ENCODE results near the gene ZNF878.
"Not testable (repeated sequence)": the region's sequence is repeated elsewhere in the genome, so short reads cannot be mapped to it uniquely, and the experiment has no call there.

The ZNF878 gene

GRCh38 chr19:12052497-12053169 lies at the start of gene ZNF878:
Gene ZNF878, minus strand, starts transcription at chr19:12052961. Its CDS starts 160 bp downstream, at chr19:12052801.
- peak within 1 kb of the TSS; percentile 67 for H3K4me3 ChIP-seq (ENCODE audit: low read length)
- H3K36me3 ChIP-seq (ENCODE audit: control insufficient read depth, insufficient read depth, low read length): no peaks in the 10 kb centered on the region
- peak within 1 kb of the TSS; percentile 73 for H3K9ac ChIP-seq (ENCODE audit: low read length)
- peaks cover 6% of the 10 kb centered on the region for H3K4me1 ChIP-seq (ENCODE audit: control insufficient read depth, insufficient read depth, low read length)
- no peaks in the 10 kb centered on the region for H3K27me3 ChIP-seq (ENCODE audit: control insufficient read depth, insufficient read depth, low read length)
- no peaks in the 10 kb centered on the region for H3K9me3 ChIP-seq (ENCODE audit: control insufficient read depth, low read length)

GRCh38 chr19:12098040-12098439 lies 45.3 kb upstream of the ZNF878 start:
- H3K9ac ChIP-seq (ENCODE audit: low read length): no peak overlapping the region
- H3K27me3 ChIP-seq (ENCODE audit: control insufficient read depth, insufficient read depth, low read length): no peaks in the 10 kb centered on the region
- no peaks in the 10 kb centered on the region for H3K4me1 ChIP-seq (ENCODE audit: control insufficient read depth, insufficient read depth, low read length)
- no peak overlapping the region for H3K4me3 ChIP-seq (ENCODE audit: low read length)
- H3K9me3 ChIP-seq (ENCODE audit: control insufficient read depth, low read length): no peaks in the 10 kb centered on the region
- no peaks in the 10 kb centered on the region for H3K36me3 ChIP-seq (ENCODE audit: control insufficient read depth, insufficient read depth, low read length)

- H3K4me3 ChIP-seq (ENCODE audit: low read length): no peak overlapping the region
- no peaks in the 10 kb centered on the region for H3K36me3 ChIP-seq (ENCODE audit: control insufficient read depth, insufficient read depth, low read length)
- H3K4me1 ChIP-seq (ENCODE audit: control insufficient read depth, insufficient read depth, low read length): no peaks in the 10 kb centered on the region
- no peaks in the 10 kb centered on the region for H3K27me3 ChIP-seq (ENCODE audit: control insufficient read depth, insufficient read depth, low read length)
- H3K9me3 ChIP-seq (ENCODE audit: control insufficient read depth, low read length): no peaks in the 10 kb centered on the region
- H3K9ac ChIP-seq (ENCODE audit: low read length): no peak overlapping the region
These were observed 42.5 kb upstream of the ZNF878 start for GRCh38 chr19:12095111-12095790.

- H3K4me3 ChIP-seq (ENCODE audit: low read length): no peak overlapping the region
- H3K27me3 ChIP-seq (ENCODE audit: control insufficient read depth, insufficient read depth, low read length): no peaks in the 10 kb centered on the region
- H3K36me3 ChIP-seq (ENCODE audit: control insufficient read depth, insufficient read depth, low read length): no peaks in the 10 kb centered on the region
- no peaks in the 10 kb centered on the region for H3K9me3 ChIP-seq (ENCODE audit: control insufficient read depth, low read length)
- no peak overlapping the region for H3K9ac ChIP-seq (ENCODE audit: low read length)
- H3K4me1 ChIP-seq (ENCODE audit: control insufficient read depth, insufficient read depth, low read length): no peaks in the 10 kb centered on the region
These were observed 41.0 kb upstream of the ZNF878 start for GRCh38 chr19:12093777-12094176.

- Histone ChIP-seq H3K36me3 (ENCODE audit: control insufficient read depth, insufficient read depth, low read length) (no peaks in the 10 kb centered on the region), H3K4me1 (ENCODE audit: control insufficient read depth, insufficient read depth, low read length) (no peaks in the 10 kb centered on the region), H3K9me3 (ENCODE audit: control insufficient read depth, low read length) (no peaks in the 10 kb centered on the region), H3K4me3 (ENCODE audit: low read length) (no peak overlapping the region), H3K9ac (ENCODE audit: low read length) (peak overlapping the region; percentile 67), H3K27me3 (ENCODE audit: control insufficient read depth, insufficient read depth, low read length) (no peaks in the 10 kb centered on the region)
These were observed 40.2 kb upstream of the ZNF878 start for GRCh38 chr19:12092956-12093355.

GRCh38 chr19:12092065-12092867 lies 39.5 kb upstream of the ZNF878 start:
- Histone ChIP-seq H3K36me3 (ENCODE audit: control insufficient read depth, insufficient read depth, low read length) (no peaks in the 10 kb centered on the region), H3K27me3 (ENCODE audit: control insufficient read depth, insufficient read depth, low read length) (no peaks in the 10 kb centered on the region), H3K9ac (ENCODE audit: low read length) (peak overlapping the region; percentile 67), H3K4me1 (ENCODE audit: control insufficient read depth, insufficient read depth, low read length) (no peaks in the 10 kb centered on the region), H3K9me3 (ENCODE audit: control insufficient read depth, low read length) (no peaks in the 10 kb centered on the region), H3K4me3 (ENCODE audit: low read length) (peak overlapping the region; percentile 47)

- no peak overlapping the region for H3K9ac ChIP-seq (ENCODE audit: low read length)
- H3K4me1 ChIP-seq (ENCODE audit: control insufficient read depth, insufficient read depth, low read length): no peaks in the 10 kb centered on the region
- H3K27me3 ChIP-seq (ENCODE audit: control insufficient read depth, insufficient read depth, low read length): no peaks in the 10 kb centered on the region
- H3K36me3 ChIP-seq (ENCODE audit: control insufficient read depth, insufficient read depth, low read length): no peaks in the 10 kb centered on the region
- no peak overlapping the region for H3K4me3 ChIP-seq (ENCODE audit: low read length)
- H3K9me3 ChIP-seq (ENCODE audit: control insufficient read depth, low read length): no peaks in the 10 kb centered on the region
These were observed 38.0 kb upstream of the ZNF878 start for GRCh38 chr19:12090807-12091206.

GRCh38 chr19:12085074-12085818 lies 32.5 kb upstream of the ZNF878 start:
- no peak overlapping the region for H3K9ac ChIP-seq (ENCODE audit: low read length)
- no peak overlapping the region for H3K4me3 ChIP-seq (ENCODE audit: low read length)
- no peaks in the 10 kb centered on the region for H3K4me1 ChIP-seq (ENCODE audit: control insufficient read depth, insufficient read depth, low read length)
- H3K36me3 ChIP-seq (ENCODE audit: control insufficient read depth, insufficient read depth, low read length): no peaks in the 10 kb centered on the region
- H3K27me3 ChIP-seq (ENCODE audit: control insufficient read depth, insufficient read depth, low read length): no peaks in the 10 kb centered on the region
- no peaks in the 10 kb centered on the region for H3K9me3 ChIP-seq (ENCODE audit: control insufficient read depth, low read length)

GRCh38 chr19:12083336-12083735 lies 30.6 kb upstream of the ZNF878 start:
- not testable (repeated sequence) for H3K36me3 ChIP-seq (ENCODE audit: control insufficient read depth, insufficient read depth, low read length); H3K4me3 ChIP-seq (ENCODE audit: low read length); H3K9ac ChIP-seq (ENCODE audit: low read length); H3K9me3 ChIP-seq (ENCODE audit: control insufficient read depth, low read length); H3K27me3 ChIP-seq (ENCODE audit: control insufficient read depth, insufficient read depth, low read length); H3K4me1 ChIP-seq (ENCODE audit: control insufficient read depth, insufficient read depth, low read length)

- Histone ChIP-seq H3K27me3 (ENCODE audit: control insufficient read depth, insufficient read depth, low read length) (no peaks in the 10 kb centered on the region), H3K36me3 (ENCODE audit: control insufficient read depth, insufficient read depth, low read length) (peaks cover 13% of the 10 kb centered on the region), H3K4me1 (ENCODE audit: control insufficient read depth, insufficient read depth, low read length) (no peaks in the 10 kb centered on the region), H3K9ac (ENCODE audit: low read length) (no peak overlapping the region), H3K4me3 (ENCODE audit: low read length) (no peak overlapping the region), H3K9me3 (ENCODE audit: control insufficient read depth, low read length) (peaks cover 39% of the 10 kb centered on the region)
These were observed 24.6 kb upstream of the ZNF878 start for GRCh38 chr19:12077375-12077774.

GRCh38 chr19:12076331-12076730 lies 23.6 kb upstream of the ZNF878 start:
- H3K4me3 ChIP-seq (ENCODE audit: low read length); H3K9ac ChIP-seq (ENCODE audit: low read length); H3K4me1 ChIP-seq (ENCODE audit: control insufficient read depth, insufficient read depth, low read length); H3K27me3 ChIP-seq (ENCODE audit: control insufficient read depth, insufficient read depth, low read length): not testable (repeated sequence)
- Histone ChIP-seq H3K9me3 (ENCODE audit: control insufficient read depth, low read length) (peaks cover 39% of the 10 kb centered on the region), H3K36me3 (ENCODE audit: control insufficient read depth, insufficient read depth, low read length) (peaks cover 13% of the 10 kb centered on the region)

Measured in mucosa of stomach (tissue), 1 donor.